Measurements from ENCODE around the gene AP3D1.

The AP3D1 gene

DNA sequence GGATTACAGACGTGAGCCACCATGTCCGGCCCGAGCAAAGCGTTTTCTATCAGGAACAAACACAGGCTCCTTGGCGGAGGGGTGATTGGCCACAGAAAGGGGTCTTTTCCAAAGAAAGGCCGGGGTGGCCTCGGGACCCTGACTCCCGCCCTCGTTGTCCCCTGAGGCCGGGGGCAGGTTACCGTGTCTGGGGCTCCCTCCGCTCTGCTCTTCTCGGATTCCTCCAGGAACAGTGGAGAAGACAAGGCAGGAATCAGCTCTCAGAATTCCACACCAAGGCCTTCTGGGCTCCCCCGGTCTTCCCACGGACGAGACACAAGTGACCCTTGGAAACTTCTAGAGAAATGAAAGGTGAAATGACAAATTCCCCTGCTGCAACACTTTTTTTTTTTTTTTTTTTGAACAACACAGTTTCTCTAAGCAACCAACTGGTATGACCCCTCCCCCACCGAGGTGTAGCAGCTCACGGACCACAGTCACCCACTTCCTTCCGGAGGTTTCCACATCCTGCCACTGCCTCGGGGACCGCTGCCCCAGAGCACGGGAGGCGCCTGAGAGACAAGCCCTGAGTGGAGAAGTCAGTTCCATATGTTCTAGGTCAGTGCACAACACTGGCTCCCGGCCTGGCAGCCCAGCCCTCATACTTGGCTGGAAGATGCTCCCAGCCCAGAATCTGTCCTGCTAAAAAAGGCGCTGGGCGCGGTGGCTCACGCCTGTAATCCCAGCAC is 66.2 kb downstream of the AP3D1 start:
- peak; percentile 42 for DNase-seq (ENCODE audit: low read depth)

DNA sequence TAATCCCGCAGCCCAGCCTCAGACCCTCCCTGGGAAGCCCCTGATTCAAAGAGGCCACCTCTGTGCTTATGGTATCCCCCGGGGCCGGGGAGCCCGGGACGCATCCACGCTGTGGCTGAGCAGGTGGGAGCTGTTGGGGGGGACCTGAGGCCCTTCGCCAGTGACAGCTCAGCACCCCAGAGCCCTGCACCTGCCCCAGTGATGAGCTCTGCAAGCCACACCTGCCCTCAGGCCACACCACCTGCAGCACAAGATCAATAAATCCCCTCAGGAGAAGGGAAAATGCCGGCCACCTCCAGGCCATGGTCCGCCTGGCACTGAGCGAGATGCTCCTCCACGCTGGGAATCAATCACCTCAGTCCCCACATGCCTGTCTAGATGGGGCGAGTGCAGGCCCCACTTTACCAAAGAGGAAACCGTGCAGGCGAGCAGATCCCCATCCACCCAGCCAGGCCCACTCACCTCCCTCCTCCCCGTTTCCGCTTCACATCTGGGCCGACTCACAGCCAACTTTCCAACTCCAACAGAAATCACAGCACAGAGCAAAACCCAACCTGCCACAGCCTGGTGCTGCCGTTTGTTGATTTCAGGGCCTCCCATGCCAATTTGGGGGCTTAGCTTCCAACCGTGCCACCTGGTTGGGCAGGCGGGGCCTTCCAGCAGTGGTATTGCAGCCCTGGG is 68.1 kb downstream of the AP3D1 start:
- DNase-seq (ENCODE audit: low read depth) = no peak

DNA sequence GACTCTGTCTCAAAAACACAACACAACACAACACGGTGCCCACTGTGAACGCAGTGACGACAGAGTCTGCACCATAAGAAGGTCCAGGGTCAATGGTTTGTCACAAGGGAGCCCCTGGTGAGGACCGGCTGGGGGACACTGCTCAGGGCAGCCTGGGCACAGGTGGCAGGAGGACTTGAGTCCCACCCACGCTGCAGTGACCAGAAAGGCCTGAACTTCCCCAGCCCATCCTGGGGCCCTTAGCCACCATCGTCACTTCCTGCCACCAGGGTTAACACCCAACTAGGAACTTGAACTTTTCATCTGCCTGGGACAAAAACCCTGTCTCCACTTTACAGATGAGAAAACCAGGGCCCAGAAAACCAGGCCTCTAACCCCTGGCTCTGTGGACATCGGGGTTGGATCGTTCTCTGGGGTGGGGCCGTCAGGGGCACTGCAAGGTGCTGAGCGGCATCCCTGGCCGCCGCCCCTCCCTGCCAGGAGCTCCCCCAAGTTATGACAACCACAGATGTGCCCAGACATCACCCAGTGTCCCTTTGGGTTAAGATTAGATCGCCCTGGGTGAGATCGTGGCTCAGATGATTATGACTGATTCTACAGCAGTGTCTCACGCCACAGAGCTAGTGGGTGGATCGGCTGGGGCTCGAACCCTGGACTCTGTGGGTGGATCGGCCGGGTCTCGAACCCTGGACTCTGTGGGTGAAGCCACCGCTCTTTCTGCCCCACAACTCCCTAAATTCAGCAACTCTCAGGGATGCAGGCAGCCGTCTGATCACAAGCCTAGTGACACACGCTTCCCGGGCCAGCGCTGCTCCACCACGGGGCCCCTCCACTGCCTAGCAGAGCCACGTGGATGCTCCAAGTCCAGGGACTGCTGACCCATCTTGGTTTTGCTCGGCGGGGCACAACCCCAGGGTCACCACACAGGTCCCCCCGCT is 69.2 kb downstream of the AP3D1 start:
- no peak for DNase-seq (ENCODE audit: low read depth)

DNA sequence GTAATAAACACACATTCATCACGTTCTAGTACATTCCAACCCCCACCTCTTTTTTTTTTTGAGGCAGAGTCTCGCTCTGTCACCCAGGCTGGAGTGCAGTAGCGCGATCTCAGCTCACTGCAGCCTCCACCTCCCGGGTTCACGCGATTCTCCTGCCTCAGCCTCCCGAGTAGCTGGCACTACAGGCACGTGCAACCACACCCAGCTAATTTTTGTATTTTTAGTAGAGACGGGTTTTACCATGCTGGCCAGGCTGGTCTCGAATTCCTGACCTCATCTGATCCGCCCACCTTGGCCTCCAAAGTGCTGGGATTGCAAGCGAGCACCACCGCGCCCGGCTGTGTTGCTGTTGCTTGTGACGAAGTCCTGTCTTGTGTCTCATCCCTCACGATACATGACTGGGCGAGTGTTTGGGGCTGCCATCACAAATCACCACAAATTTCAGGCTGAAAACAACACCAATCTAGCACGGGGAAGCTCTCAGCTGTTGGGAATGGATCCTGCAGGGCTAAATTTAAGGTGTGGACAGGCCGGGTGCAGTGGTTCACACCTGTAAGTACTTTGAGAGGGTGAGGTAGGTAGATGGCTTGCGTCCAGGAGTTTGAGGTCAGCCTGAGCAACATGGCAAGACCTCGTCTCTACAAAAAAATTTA is 70.9 kb downstream of the AP3D1 start:
- no peak for DNase-seq (ENCODE audit: low read depth)

DNA sequence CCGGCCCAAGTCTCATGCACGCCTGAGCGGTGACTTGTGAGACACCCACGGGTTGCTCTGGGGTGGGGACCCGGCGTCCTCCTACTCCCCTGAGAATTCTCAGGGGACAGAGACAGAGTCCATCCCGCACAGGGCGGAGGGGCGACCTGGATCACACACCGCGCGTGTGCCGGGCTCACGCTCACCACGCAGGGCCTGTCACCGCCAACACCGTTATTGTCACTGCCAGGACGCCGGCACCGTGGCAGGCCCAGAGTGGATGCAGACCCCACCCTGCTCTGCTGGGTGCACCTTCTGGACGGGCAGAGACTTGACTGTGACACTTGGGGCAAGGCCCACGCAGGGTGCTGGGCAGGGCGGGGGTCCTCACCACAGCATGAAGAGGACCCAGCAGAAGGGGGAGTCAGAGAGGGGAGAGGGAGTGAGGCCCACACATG is 71.5 kb downstream of the AP3D1 start:
- no peak for DNase-seq (ENCODE audit: low read depth)

DNA sequence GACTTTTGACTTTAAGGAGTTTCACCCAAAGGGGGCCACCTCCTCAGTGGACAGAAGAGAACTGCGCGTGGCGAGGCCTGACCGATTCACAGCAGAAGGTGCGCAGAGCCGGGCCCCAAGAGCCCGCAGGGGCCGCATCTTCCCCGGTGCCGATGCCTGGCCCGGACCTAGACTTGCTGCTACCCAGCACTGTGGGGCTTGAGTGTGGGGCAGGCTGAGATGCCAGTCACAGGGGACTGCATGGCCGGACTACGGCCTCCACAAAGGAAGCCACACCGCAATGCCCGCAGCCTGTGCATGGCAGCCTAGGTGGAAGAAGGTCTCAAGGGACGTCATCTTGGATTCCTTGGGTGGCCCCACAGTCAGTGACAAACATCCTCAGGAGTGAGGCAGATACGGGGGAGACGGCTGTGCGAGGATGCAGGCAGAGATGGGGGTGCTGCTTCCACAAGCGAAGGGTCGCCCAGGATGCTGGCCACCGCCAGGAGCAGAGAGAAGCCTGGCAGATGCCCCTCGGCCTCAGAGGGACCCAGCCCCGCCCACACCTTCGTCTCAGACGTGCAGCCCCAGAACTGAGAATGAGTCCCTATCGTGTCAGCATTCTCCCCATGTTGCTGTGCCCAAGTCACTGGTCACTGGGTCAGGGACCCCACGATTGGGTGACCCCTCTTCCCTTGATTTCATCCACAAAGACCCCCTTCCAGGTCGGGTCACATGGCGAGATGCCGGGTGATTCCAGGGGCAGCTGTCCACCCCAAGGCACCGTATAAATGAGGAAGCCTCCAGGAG is 72.1 kb downstream of the AP3D1 start:
- DNase-seq (ENCODE audit: low read depth) = no peak

DNA sequence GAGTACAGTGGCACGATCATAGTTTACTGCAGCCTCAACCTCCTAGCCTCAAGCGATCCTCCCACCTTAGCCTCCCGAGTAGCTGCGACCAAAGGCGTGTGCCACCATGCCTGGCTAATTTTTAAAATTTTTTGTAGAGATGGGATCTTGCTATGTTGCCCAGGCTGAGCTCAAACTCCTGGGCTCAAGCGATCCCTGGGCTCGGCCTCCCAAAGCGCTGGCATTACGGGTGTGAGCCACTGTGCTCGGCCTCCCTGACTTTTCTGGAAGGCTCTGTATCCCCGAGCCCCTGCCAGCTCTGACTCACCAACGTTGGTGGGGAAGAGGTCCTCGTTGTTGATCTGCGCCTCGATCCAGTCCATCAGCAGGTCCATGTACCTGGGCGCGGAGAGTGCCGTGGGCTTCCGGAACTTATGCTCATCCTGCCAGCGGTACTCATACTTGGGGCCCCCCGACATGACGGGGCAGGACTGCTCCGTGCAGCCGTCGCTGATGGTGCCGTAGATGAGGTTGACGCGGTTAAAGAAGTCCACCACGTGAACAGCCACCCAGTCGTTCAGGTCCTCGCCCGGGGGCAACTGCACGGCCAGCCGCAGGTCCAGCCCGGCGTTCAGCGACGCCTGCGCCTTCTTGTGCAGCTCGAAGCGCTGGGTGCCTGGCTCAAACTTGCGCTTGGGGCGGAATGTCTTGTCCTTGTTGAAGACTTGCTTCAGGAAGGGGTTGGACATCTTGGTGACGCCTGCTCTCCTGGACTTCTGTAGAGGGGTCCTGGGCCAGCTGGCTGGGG is 73.3 kb downstream of the AP3D1 start:
- DNase-seq (ENCODE audit: low read depth) = no peak

DNA sequence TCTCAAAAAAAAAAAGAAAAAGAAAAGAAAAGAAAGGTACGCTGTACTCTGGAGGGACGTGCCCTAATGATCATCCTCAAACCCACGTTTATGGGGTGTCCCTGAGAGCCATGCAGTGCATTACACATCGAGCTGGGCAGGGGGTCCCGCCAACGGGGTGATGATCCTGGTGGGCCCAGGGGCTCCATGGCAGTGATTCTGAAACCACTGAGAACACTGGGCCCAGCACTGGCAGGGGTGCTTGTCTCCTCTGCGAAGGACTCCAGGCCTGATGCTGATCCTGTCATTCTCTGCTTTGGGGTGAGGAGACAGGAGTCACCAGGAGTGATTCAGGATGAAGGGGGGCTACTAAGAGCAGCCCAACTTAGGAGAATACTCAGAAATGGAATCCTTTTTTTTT is 74.0 kb downstream of the AP3D1 start:
- no peak for DNase-seq (ENCODE audit: low read depth)

DNA sequence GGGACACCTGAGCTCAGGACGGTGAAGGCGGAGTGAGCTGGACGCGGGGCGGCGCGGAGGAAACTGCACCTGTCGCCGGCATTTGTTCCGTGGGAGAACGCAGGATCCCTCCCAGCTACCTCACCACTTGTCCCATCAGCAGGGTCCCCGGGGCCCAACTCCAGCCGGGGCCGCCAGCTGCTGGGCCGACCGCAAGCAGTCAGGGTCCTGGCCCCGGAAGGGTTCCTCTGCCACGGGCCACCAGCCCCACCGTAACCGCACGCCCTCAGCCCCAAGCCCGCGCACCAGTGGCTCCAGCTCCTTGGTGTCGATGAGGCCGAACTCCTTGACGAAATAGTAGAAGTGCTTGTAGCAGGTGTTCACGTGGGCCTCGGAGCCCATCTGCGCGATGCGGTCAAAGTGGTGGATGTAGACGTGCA is 74.8 kb downstream of the AP3D1 start:
- DNase-seq (ENCODE audit: low read depth) = no peak

DNA sequence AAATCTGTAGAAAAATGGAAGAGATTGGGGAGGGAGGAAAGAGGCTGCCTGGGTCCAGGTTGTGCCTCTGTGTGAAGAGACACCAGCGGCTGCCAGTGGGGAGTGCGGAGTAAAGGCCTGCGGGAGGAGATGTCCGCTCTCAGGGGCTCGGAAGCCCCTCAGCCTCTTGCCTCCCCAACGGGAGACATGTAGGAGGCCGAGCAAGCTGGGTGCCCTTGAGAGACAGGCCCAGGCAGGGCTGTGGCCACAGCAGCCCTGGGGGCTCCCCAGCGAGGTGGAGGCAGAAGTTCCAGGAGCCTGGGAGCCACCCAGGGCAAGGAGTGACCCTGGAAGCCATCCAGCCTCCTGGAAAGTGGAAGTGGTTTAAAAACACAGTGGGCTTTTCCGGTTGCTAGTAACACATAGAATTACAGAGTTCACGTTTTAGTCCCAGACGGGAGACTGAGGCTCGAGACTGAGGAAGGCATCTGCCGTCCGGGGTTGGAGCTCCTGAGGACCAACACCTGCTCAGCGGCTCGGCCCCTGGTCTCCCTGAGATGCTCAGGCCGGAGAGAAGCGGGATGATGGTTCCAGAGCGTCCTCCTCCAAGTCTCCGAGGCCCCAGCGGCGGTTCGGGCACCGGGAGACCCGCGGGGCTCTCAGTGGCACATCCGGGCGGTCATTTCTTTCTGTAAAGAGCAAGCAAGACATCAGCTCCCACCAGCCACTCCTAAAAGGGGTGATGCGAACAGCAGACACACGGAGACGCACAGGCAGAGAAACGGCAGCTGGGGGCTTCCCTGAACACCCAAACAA is 78.4 kb downstream of the AP3D1 start:
- DNase-seq (ENCODE audit: low read depth) = no peak

DNA sequence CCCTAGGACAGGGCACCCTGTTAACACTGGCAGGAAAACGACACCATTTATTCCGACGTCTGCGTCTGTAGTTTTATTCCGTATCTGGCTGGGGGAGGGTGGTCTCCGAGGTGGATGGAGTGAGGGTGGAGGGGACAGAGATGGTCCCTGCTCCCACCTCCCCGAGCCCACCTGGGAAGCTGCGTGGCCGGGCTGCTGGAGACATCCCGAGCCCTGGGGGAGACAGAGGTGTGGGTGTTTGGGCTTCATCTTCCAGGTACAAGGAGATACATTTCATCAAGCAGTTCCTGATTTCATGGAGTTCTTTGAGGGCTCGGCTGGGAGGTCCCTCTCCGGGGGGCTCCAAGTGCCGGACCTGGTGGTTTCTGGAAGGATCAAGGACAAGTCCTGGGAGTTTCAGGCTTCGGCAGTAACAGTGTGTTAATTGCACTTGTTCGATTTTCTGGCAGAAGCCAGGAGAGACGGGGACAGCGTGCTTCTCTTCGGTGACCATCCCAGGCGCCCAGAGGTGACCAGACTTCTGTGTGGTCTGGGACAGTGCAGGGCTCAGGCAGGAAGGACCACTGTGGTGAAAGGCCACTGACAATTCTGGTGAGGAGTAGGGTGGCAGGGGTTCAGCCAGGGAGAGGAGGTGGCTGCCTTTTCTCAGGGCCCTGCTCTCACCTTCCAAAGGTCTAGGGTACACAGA is 80.2 kb downstream of the AP3D1 start:
- DNase-seq (ENCODE audit: low read depth) = no peak

DNA sequence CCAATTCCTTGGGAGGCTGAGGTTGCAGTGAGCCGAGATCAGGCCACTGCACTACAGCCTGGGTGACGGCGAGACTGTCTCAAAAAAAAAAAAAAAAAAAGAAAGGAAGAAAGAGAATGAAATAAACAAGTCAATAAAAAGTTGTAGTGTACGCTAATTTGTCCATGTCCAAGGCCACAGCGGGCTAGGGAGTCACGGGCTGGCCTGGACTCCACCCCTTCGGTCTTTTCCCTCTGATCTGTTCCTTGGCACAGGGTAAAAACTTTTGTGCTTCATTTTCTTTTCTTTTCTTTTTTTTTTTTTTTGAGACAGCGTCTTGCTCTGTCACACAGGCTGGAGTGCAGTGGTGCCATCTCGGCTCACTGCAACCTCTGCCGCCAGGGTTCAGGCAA is 80.9 kb downstream of the AP3D1 start:
- no peak for DNase-seq (ENCODE audit: low read depth)

DNA sequence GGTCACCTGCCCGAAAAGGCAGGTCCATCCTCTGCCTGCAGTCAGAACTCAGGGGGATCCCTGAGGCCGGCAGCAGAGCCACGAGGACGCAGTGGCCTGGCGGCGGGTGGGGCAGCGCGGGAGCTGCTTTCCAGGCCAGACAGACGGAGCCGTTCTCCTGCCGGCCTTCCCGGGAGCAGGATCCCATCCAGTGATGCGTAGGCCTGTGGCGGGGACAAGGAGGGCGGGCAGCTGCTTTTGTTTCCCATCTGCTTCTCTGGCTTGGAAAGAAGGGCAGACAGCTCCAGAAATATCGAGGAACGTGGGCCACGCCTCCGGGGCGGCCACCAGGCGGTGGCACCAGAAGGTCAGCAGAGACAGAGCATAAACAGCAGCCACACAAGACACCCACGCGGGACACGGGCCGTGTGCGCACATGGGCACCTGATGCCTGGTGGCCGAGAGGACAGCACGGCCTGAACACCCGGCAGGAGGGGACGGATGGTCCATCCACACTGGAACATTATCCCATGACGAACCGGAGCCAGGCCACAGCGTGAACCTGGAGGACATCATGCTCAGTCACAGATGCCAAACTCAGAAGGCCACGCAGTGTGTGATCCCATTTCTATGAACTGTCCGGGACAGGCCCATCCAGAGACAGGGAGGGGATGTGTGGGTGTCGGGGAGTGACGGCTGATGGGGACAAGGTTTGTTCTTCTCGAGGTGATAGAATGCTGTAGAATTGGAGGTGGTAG is 86.4 kb downstream of the AP3D1 start:
- no peak for DNase-seq (ENCODE audit: low read depth)

DNA sequence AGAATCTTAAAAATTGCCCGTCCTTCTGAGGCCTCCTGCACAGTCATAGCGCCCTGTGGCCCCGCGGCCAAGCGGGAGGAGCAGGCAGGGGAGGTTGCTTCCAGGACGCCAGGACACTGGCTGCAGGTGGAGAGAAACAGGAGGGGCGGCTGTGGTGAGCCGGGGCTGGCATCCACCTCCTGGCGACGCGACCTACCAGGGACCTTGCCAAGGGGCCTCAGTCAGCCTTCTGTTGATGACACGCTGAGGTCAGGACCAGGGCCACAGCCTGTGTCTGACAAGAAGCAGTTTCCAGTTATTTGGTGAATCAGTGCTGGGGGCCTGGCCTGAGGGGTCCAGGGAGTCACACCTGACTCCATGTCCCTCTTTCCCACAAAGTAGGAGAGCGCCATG is 87.0 kb downstream of the AP3D1 start:
- no peak for DNase-seq (ENCODE audit: low read depth)

DNA sequence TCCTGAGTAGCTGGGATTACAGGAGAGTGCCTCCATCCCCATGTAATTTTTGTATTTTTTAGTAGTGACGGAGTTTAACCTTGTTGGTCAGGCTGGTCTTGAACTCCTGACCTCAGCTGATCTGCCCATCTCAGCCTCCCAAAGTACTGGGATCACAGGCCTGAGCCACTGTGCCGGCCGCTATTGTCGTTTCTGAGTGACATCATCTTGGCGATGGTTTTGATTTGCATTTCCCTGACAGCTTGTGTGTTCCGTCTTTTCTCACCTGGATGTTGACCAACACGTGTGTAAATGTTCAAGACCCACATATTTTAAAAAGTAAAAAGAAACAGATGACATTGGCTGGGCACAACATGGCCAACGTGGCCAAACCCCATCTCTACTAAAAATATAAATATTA is 87.5 kb downstream of the AP3D1 start:
- DNase-seq (ENCODE audit: low read depth) = no peak

DNA sequence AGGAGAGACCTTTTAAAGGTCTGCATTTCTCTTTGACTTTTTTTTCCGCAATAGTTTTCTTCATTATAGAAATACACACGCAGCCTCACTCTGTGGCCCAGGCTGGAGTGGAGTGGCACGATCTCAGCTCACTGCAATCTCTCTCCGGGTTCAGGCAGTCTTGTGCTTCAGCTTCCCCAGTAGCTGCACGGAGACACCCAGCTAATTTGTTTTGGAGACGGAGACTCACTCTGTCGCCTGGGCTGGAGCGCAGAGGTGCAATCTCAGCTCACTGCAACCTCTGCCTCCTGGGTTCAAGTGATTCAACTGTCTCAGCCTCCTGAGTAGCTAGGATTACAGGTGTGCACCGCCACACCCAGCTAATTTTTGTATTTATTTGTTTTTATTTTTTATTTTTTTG is 88.6 kb downstream of the AP3D1 start:
- DNase-seq (ENCODE audit: low read depth) = no peak

DNA sequence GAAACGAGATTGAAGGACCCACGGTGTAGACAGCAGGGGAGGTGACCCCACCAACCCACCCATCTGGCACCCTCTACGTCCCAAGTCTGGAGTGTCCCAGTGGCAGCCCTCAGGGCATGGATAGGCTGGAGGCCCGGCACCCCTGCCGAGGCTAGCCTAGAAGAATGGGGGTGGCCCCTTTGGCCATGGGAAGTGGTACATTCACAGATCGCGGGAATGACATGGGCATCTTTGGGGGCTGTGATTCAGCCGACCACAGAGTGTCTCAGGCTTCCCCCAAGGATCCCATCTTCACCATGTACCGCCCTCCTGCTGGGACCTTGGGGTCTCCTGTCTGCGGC is 89.0 kb downstream of the AP3D1 start:
- DNase-seq (ENCODE audit: low read depth) = no peak

Data from iris pigment epithelial cell (primary cell).